ENCODE data around the gene ARRDC2. TPM values are rescaled to one million over a fixed set of nuclear protein-coding genes. Genes with fewer than 3 reads are reported as not detected.

The ARRDC2 gene
- total RNA-seq, 1 experiment from 2014 or later, result 27.7 TPM

DNA sequence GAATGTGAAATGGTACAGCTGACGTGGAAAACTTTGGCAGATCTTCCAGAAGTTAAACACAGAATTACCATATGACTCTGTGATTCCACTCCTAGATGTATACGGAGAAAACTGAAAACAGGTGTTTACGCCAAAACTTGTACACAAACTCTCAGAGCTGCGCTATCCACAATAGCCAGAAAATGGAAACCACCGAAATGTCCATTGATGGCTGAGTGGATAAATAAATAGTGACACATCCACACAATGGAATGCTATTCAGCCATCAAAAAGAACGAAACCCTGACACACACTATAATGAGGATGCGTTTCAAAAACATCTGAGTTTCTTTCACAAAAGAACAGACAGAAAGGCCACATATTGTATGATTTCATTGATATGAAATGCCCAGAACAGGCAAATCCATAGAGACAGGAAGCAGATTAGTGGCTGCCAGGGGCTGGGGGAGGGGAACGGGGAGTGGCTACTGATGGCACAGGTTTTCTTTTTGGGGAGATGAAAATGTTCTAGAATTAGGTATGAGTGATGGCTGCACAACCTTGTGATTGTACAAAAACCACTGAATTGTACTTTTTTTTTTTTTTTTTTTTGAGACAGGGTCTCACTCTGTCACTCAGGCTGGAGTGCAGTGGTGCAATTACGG, 45.7 kb downstream of the ARRDC2 start:
- POLR2A ChIA-PET (ENCODE audit: unreplicated experiment), result no interaction called here
- CTCF ChIA-PET, result interaction anchor here (0.6 kb wide), 1 partner anchor 195 kb away, joined by 5 read pairs; no protein-coding TSS in a partner anchor
- no TSS peak for BruUV-seq (replicated peaks)

DNA sequence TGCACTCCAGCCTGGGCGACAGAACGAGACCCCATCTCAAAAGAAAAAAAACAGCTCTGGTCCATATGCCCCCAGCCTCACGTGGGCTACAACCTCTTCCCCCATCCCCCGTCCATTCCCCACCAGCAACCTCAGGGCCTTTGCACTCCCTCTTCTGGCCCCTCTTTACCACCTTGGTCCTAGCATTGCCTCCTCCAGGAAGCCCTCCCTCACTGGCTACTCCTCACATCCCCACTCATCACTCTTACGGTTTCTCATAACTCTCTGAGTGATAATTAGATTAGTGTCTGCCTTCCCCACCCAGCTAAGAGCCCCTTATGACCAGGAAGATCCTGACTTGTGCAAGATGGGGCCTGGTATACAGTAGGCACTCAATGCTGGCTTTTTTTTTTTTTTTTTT, 48.0 kb downstream of the ARRDC2 start:
- H3K4me3 ChIP-seq (ENCODE audit: low read length), result no peak overlapping the region
- H3K79me2 ChIP-seq (ENCODE audit: low read length), result no peaks in the 10 kb centered on the region
- DNase-seq (no peak), ATAC-seq (no peak)
- H3K9ac ChIP-seq (ENCODE audit: low read length), result no peak overlapping the region
- CTCF ChIA-PET, result interaction anchor here (0.6 kb wide), 1 partner anchor 117 kb away, joined by 3 read pairs; no protein-coding TSS in a partner anchor
- no peaks in the 10 kb centered on the region for H3K36me3 ChIP-seq (ENCODE audit: low read depth, low read length)
- H3K4me1 ChIP-seq (ENCODE audit: insufficient read depth, low read length), result peaks cover 16% of the 10 kb centered on the region
- no peaks in the 10 kb centered on the region for H3K27me3 ChIP-seq (ENCODE audit: low read length)
- BruUV-seq (replicated peaks), result no TSS peak
- TF ChIP-seq, protein P1, sequence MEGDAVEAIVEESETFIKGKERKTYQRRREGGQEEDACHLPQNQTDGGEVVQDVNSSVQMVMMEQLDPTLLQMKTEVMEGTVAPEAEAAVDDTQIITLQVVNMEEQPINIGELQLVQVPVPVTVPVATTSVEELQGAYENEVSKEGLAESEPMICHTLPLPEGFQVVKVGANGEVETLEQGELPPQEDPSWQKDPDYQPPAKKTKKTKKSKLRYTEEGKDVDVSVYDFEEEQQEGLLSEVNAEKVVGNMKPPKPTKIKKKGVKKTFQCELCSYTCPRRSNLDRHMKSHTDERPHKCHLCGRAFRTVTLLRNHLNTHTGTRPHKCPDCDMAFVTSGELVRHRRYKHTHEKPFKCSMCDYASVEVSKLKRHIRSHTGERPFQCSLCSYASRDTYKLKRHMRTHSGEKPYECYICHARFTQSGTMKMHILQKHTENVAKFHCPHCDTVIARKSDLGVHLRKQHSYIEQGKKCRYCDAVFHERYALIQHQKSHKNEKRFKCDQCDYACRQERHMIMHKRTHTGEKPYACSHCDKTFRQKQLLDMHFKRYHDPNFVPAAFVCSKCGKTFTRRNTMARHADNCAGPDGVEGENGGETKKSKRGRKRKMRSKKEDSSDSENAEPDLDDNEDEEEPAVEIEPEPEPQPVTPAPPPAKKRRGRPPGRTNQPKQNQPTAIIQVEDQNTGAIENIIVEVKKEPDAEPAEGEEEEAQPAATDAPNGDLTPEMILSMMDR (conservative IDR thresholded peaks at IDR 0.05; ENCODE audit: low read depth, low read length), result no peak
- no peak for TF ChIP-seq EZH2 (IDR thresholded peaks at IDR 0.05; ENCODE audit: low read length, unreplicated experiment)
- no peak for TF ChIP-seq EZH2phosphoT487 (IDR thresholded peaks at IDR 0.05; ENCODE audit: borderline replicate concordance, low read length)
- no peak overlapping the region for H3K4me2 ChIP-seq (ENCODE audit: low read length)
- H3F3A ChIP-seq (ENCODE audit: low read length, unreplicated experiment), result no peaks in the 10 kb centered on the region
- H3K9me3 ChIP-seq (ENCODE audit: low read length), result no peaks in the 10 kb centered on the region
- intact Hi-C loops (cut with micrococcal nuclease), result loop anchor here (5.0 kb wide), 1 partner anchor 109 kb away; no protein-coding TSS in a partner anchor
- no peak overlapping the region for H3K27ac ChIP-seq (ENCODE audit: low read length)
- no peaks in the 10 kb centered on the region for H3K9me2 ChIP-seq (replicated peaks; ENCODE audit: low read length)
- H4K20me1 ChIP-seq (ENCODE audit: low read length), result no peaks in the 10 kb centered on the region
- no peak overlapping the region for H2AFZ ChIP-seq (ENCODE audit: low read length)
- POLR2A ChIA-PET (ENCODE audit: unreplicated experiment), result no interaction called here

More for the DNA sequence above, 45.7 kb downstream of the ARRDC2 start:
- Histone ChIP-seq H3K9me2 (replicated peaks; ENCODE audit: low read length) (no peaks in the 10 kb centered on the region), H3K9me3 (ENCODE audit: low read length) (no peaks in the 10 kb centered on the region), H3K4me2 (ENCODE audit: low read length) (no peak overlapping the region), H2AFZ (ENCODE audit: low read length) (no peak overlapping the region), H3K27me3 (ENCODE audit: low read length) (no peaks in the 10 kb centered on the region), H3F3A (ENCODE audit: low read length, unreplicated experiment) (no peaks in the 10 kb centered on the region), H3K36me3 (ENCODE audit: low read depth, low read length) (no peaks in the 10 kb centered on the region), H3K4me3 (ENCODE audit: low read length) (no peak overlapping the region), H3K79me2 (ENCODE audit: low read length) (no peaks in the 10 kb centered on the region), H3K4me1 (ENCODE audit: insufficient read depth, low read length) (peaks cover 16% of the 10 kb centered on the region), H3K27ac (ENCODE audit: low read length) (no peak overlapping the region), H4K20me1 (ENCODE audit: low read length) (no peaks in the 10 kb centered on the region), H3K9ac (ENCODE audit: low read length) (no peak overlapping the region)
- intact Hi-C loops (cut with micrococcal nuclease), result no loop called here
- ATAC-seq (no peak), DNase-seq (peak; percentile 35)
- TF ChIP-seq EZH2 (IDR thresholded peaks at IDR 0.05; ENCODE audit: low read length, unreplicated experiment), result no peak
- no peak for TF ChIP-seq EZH2phosphoT487 (IDR thresholded peaks at IDR 0.05; ENCODE audit: borderline replicate concordance, low read length)
- TF ChIP-seq, protein P1 (conservative IDR thresholded peaks at IDR 0.05; ENCODE audit: low read depth, low read length), result no peak

DNA sequence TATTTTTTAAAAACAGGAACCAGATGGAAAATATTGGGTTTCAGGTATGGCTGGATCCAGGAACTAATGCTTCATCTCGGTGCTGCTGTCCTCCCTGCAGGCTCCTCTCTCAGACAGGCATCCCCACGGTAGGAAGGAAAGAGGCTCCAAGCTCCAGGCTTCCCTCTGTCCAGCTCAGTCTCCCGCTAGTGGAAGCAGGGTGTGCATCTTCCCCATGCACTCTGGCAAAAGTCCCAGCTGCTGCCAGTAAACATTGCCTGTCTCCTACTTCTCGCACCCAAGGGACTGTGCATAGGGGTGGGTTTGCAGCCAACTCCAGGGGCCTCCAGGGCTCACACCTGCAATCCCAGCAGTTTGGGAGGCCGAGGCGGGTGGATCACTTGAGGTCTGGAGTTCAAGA, 49.6 kb downstream of the ARRDC2 start:
- no peak overlapping the region for H3K4me3 ChIP-seq (ENCODE audit: low read length)
- H3K4me2 ChIP-seq (ENCODE audit: low read length), result no peak overlapping the region
- no peak for ATAC-seq
- DNase-seq, result no peak
- no peak overlapping the region for H3K27ac ChIP-seq (ENCODE audit: low read length)
- no peaks in the 10 kb centered on the region for H3K9me2 ChIP-seq (replicated peaks; ENCODE audit: low read length)
- H3K9me3 ChIP-seq (ENCODE audit: low read length), result no peaks in the 10 kb centered on the region
- no peaks in the 10 kb centered on the region for H4K20me1 ChIP-seq (ENCODE audit: low read length)
- peak overlapping the region; percentile 73; the same call in 1 of the 2 replicates for H2AFZ ChIP-seq (ENCODE audit: low read length)
- intact Hi-C loops (cut with micrococcal nuclease), result loop anchor here (5.0 kb wide), 1 partner anchor 110 kb away; no protein-coding TSS in a partner anchor
- TF ChIP-seq EZH2phosphoT487 (IDR thresholded peaks at IDR 0.05; ENCODE audit: borderline replicate concordance, low read length), result no peak
- TF ChIP-seq, protein P1 (conservative IDR thresholded peaks at IDR 0.05; ENCODE audit: low read depth, low read length), result no peak
- no peaks in the 10 kb centered on the region for H3K79me2 ChIP-seq (ENCODE audit: low read length)
- CTCF ChIA-PET, result no interaction called here
- no peaks in the 10 kb centered on the region for H3K27me3 ChIP-seq (ENCODE audit: low read length)
- POLR2A ChIA-PET (ENCODE audit: unreplicated experiment), result no interaction called here
- H3F3A ChIP-seq (ENCODE audit: low read length, unreplicated experiment), result no peaks in the 10 kb centered on the region
- no TSS peak for BruUV-seq (replicated peaks)
- H3K36me3 ChIP-seq (ENCODE audit: low read depth, low read length), result no peaks in the 10 kb centered on the region
- no peak overlapping the region for H3K9ac ChIP-seq (ENCODE audit: low read length)
- H3K4me1 ChIP-seq (ENCODE audit: insufficient read depth, low read length), result peaks cover 8% of the 10 kb centered on the region

Data from PC-3 (cell line).